Measurements from ENCODE around the gene SYCE3.
"Not testable (repeated sequence)": the region's sequence is repeated elsewhere in the genome, so short reads cannot be mapped to it uniquely, and the experiment has no call there.

The SYCE3 gene

GRCh38 chr22:50520184-50520583 lies 42.5 kb downstream of the SYCE3 start:
- not testable (repeated sequence) for DNase-seq (ENCODE audit: low spot score)

- no peak for DNase-seq (ENCODE audit: low spot score)
These were observed 43.6 kb downstream of the SYCE3 start for GRCh38 chr22:50519151-50519550.

- no peak for DNase-seq (ENCODE audit: low spot score)
These were observed 44.1 kb downstream of the SYCE3 start for GRCh38 chr22:50518606-50519005.

- DNase-seq (ENCODE audit: low spot score) = no peak
These were observed 45.0 kb downstream of the SYCE3 start for GRCh38 chr22:50517495-50518260.

DNA sequence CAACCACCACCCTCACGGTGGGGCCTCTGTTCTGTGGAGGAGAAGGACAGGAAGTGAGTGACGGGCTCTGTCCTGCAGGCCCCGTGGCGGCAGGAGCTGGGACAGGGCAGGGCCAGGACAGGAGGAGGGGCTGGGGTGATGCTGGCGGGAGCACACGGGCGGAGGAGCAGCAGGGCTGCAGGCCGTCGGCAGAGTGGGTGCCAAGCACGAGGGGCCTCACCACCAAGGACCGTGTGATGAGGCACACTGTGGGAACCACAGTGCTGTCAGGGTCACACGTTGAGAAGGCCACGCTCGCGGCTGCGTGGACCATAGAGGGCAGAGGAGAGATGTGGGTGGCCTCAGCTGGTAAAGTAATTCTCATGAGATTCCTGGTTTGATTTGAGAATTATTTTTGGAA lies 45.8 kb downstream of the SYCE3 start:
- DNase-seq (ENCODE audit: low spot score) = no peak

- DNase-seq (ENCODE audit: low spot score) = no peak
These were observed 46.7 kb downstream of the SYCE3 start for GRCh38 chr22:50516068-50516467.

DNA sequence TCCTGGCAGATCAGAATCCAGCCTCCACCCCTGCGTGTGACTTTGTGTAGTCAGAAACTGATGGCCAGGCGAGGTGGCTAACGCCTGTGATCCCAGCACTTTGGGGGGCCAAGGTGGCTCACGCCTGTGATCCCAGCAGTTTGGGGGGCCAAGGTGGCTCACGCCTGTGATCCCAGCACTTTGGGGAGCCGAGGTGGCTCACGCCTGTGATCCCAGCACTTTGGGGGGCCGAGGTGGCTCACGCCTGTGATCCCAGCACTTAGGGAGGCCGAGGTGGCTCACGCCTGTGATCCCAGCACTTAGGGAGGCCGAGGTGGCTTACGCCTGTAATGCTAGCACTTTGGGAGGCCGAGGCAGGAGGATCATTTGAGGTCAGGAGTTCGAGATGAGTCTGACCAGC lies 49.5 kb downstream of the SYCE3 start:
- no peak for DNase-seq (ENCODE audit: low spot score)

DNA sequence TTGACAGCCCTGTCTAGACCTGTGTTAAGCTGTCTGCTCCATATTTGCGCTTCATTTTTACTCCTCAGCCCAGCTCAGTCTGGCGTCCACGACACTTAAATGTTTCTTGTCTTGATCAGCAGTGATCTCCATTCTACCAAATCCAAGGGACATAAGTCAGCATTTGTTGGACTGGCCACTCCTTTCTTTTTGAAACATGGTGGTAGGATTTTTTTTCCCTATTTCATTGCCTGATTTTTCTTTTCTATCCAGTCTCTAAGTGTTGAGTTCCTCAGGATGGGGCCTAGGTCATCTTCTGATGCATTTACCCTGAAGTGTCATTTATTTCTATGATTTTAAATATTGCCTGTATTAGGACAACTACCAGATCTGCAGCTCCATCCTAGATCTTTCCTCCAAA lies 53.8 kb downstream of the SYCE3 start:
- DNase-seq (ENCODE audit: low spot score) = peak; percentile 44

DNA sequence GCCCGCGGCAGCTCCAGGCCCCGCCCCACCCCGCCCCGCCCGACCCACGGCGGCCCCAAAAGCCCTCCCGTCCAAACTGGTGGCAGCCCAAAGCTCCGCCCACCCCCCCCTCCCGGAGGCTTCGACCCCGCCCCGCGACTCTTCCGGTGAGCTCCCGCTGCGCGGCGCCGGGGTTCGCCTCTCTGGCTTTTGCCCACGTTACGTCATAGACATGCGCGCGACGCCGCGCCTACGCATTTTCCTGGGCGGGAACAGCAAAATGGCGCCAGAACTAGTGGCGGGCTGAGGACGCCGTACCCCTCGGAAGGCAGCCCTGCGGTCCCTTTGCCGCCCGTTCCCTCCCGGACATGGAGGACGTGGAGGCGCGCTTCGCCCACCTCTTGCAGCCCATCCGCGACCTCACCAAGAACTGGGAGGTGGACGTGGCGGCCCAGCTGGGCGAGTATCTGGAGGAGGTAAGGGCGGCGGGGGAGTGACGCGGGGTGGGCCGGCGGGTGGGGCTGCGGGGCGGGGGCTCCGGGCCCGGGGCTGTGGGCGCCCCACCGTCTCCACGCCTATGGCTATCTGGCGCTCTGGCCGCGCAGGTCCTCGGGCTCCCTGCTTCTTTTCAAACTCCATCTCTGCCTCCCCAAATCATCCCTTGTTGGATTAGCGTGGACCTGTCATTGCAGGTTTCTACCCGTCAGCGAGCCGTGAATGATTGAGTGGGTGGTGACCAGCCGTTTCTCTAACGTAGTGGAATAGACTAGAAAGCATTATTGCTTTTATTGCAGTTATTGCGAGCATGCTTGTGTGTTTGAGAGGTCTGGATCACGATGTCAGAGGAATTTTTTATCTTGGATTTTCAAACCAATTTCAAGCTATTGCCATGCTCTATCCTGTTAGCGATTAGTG lies 54.5 kb downstream of the SYCE3 start, which contains the start of gene NCAPH2:
Gene NCAPH2 (plus strand): TSS at position 234 of the 894 bp plus-strand sequence. CDS start 114 bp downstream, at position 348.
- DNase-seq (ENCODE audit: low spot score) = peak; percentile 95

- DNase-seq (ENCODE audit: low spot score) = peak; percentile 84
These were observed 55.2 kb downstream of the SYCE3 start, which contains the start of gene LMF2 for GRCh38 chr22:50507421-50507990. Gene LMF2, minus strand, starts transcription at chr22:50507702. Its CDS starts 27 bp downstream, at chr22:50507675.

DNA sequence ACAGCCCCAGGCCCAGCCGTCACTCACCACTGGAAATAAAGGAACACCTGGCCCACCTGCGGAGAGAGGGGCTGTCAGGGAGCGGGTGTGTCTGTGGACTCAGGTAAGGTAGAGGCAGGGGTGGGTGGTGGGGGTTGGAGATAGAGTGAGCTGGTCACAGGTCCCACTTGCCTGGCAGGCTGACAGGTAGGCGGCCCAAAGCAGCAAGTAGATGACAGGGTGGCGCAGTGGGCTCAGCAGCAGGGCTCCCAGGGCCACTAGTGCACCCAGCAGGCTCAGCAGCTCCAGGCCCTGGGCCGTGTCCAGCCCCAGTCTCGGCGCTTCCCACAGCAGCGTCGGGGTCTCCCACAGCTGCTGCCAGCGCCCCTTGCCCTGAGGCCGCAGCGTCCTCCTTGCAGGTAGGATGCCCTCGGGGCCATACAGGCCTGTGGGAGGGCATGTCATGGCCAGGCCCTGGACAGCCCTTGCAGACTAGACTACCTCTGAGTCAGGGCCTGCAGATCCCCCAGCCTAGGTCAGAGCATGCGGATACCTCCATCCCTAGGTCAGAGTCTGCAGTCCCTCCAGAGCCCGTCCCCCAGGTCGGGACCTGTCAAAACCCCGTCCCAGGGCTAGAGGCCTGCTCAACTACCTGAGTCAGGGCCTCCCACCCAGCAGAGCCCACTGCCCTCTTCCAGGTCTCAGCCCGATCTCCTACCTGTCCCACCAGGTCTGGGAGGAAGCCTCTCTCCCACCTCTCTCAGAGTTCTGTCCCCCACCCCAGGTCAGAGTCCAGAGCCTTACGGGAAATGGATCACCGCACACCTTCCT lies 55.9 kb downstream of the SYCE3 start:
- DNase-seq (ENCODE audit: low spot score) = peak; percentile 65

- DNase-seq (ENCODE audit: low spot score) = no peak
These were observed 56.7 kb downstream of the SYCE3 start for GRCh38 chr22:50505776-50506610.

GRCh38 chr22:50505276-50505775 lies 57.4 kb downstream of the SYCE3 start:
- DNase-seq (ENCODE audit: low spot score) = no peak

DNA sequence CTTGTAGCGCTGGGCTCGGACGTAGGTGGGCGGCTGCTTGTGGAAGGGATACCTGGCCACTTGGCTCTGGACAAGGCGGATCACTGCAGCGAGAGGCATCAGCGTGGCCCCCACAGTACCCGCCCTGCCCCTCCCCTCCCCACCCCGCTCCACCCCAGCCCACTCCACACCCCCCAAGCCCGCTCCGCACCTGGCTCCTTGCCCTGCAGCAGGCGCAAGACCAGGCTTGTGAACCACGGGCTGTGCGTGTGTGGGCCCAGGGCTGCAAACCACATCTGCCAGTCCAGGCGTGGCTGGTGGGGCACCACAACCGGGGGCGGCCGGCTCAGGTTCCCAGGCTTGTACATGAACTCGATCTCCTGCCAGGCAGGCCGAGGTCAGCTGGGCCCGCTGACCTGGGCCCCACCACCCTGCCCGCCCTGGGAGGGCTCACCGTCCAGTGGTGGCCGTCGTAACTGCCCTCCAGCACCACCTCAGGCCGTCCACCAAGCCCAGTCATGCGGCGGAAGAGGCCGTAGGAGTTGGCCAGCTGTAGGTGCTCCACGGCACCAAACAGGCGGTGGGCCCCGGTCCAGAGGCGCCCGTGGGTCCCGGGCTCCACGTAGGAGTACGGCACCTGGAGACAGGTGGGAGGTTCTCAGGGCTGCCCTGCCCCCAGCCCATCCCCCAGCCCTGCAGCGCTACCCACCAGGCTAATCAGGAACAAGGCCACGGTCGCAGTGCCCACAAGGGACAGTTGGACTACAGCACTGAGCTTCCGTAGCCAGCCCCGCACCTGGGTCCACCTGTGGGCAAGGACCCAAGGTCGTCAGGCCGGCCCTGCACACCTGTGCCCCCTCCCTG lies 58.1 kb downstream of the SYCE3 start:
- no peak for DNase-seq (ENCODE audit: low spot score)

DNA sequence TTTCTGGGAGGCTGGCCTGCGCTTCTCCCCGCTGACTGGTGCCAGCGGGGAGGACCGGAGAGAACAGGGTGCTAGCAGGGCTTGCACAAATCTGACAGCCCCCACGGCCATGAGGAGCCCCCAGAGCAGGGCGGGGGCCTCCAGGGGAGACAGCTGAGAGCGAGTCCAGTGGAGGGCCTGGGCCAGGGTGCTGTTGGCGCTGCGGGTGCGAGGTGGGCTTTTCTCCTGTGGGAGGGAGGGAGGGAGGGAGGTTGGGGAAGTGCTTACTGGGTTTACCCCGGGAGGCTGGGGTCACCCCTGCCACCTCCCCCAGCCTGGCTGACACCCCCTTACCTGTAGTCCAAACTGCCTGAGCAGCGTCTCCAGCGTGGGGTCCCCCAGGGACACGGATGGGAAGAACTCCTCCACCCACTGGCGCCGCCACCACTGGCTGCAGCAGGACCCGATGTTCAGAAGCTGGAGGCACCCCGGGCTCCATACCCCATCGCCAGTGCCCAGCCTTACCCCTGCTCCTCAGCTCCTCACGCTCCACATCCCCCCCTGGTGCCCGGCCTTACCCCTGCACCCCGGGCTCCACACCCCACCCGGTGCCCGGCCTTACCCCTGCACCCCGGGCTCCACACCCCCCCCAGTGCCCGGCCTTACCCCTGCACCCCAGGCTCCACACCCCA lies 59.1 kb downstream of the SYCE3 start:
- no peak for DNase-seq (ENCODE audit: low spot score)

- DNase-seq (ENCODE audit: low spot score) = no peak
These were observed 59.9 kb downstream of the SYCE3 start for GRCh38 chr22:50502628-50503474.

GRCh38 chr22:50502096-50502495 lies 60.6 kb downstream of the SYCE3 start:
- DNase-seq (ENCODE audit: low spot score) = no peak
